Cardiac muscle cell (in vitro differentiated cells and primary cell): Measurements from ENCODE around the gene RBM20. TPM values are rescaled to one million over a fixed set of nuclear protein-coding genes. Genes with fewer than 3 reads are reported as not detected.

Experiments
- DNase-seq, 2 donors: peaks; one replicate each; pipeline versions ENCODE4 v3.0.0 to v3.0.0-alpha.2; 2010 to 2017; ENCODE audit warnings: low read depth in 1 of 2, low spot score in 1 of 2
- H3K27ac ChIP-seq: fragments of 200-600 bp; sonication (generic); 2 replicates; pipeline ENCODE4 v1.5.1; 2016
- H3K27me3 ChIP-seq: fragments of 200-600 bp; sonication (generic); 2 replicates; pipeline ENCODE4 v1.6.0; 2016; ENCODE audit warnings: control low read depth
- H3K36me3 ChIP-seq: fragments of 200-600 bp; sonication (generic); 2 replicates; pipeline ENCODE4 v1.5.1; 2016; ENCODE audit warnings: control low read depth
- H3K4me1 ChIP-seq: fragments of 200-600 bp; sonication (generic); 2 replicates; pipeline ENCODE4 v1.8.1; 2017; ENCODE audit warnings: low read depth, mild to moderate bottlenecking, mixed run types
- H3K4me3 ChIP-seq: fragments of 200-600 bp; sonication (generic); 2 replicates; pipeline ENCODE4 v1.5.1; 2016; ENCODE audit warnings: mild to moderate bottlenecking
- H3K9me3 ChIP-seq: fragments of 200-600 bp; sonication (generic); 2 replicates; pipeline ENCODE4 v1.5.1; 2017; ENCODE audit warnings: low read depth, mild to moderate bottlenecking, control low read depth
- CTCF ChIP-seq: IDR thresholded peaks from 2 replicates; pipeline ENCODE4 v1.5.1; 2012; ENCODE audit warnings: low read depth, mild to moderate bottlenecking, low read length
- polyA plus RNA-seq: library from polyadenylated mRNA; unstranded; fragments of >200 nt; fragmentation: Nextera tagmentation; extraction: Ambion mirVana; gene quantifications from 2 replicates; pipeline ENCODE4 v1.2.1, GENCODE V29; 2016
- total RNA-seq: library from RNA; depleted of rRNA; stranded (reverse); fragments of >200 nt; gene quantifications from 2 replicates; pipeline ENCODE4 v1.2.3, GENCODE V29; 2016

RBM20 gene
- total and polyA plus RNA-seq, 2 experiments from 2014 or later: 19.2 to 28.5 TPM

GRCh38 chr10:110775020-110775375 lies 130.9 kb downstream of the RBM20 start:
- no peak for DNase-seq
- TF ChIP-seq CTCF: no peak
- Histone ChIP-seq H3K36me3 (no peaks in the 10 kb centered on the region), H3K9me3 (no peaks in the 10 kb centered on the region), H3K4me3 (no peak overlapping the region), H3K27me3 (no peaks in the 10 kb centered on the region), H3K27ac (peak overlapping the region; percentile 14), H3K4me1 (peaks cover 21% of the 10 kb centered on the region)

- Histone ChIP-seq H3K27ac (no peak overlapping the region), H3K9me3 (no peaks in the 10 kb centered on the region), H3K4me3 (no peak overlapping the region), H3K4me1 (peaks cover 21% of the 10 kb centered on the region), H3K36me3 (no peaks in the 10 kb centered on the region), H3K27me3 (no peaks in the 10 kb centered on the region)
- no peak for DNase-seq
- TF ChIP-seq CTCF: no peak
Measured at GRCh38 chr10:110775406-110775805, 131.3 kb downstream of the RBM20 start.

GRCh38 chr10:110777017-110777416 lies 132.9 kb downstream of the RBM20 start:
- Histone ChIP-seq H3K36me3 (no peaks in the 10 kb centered on the region), H3K4me1 (peaks cover 21% of the 10 kb centered on the region), H3K4me3 (no peak overlapping the region), H3K27ac (no peak overlapping the region), H3K27me3 (no peaks in the 10 kb centered on the region), H3K9me3 (no peaks in the 10 kb centered on the region)
- DNase-seq: no peak
- TF ChIP-seq CTCF: no peak

GRCh38 chr10:110777661-110778060 lies 133.5 kb downstream of the RBM20 start:
- Histone ChIP-seq H3K4me1 (peaks cover 21% of the 10 kb centered on the region), H3K27ac (no peak overlapping the region), H3K9me3 (no peaks in the 10 kb centered on the region), H3K36me3 (no peaks in the 10 kb centered on the region), H3K27me3 (no peaks in the 10 kb centered on the region), H3K4me3 (no peak overlapping the region)
- TF ChIP-seq CTCF: no peak
- no peak for DNase-seq

- Histone ChIP-seq H3K27me3 (no peaks in the 10 kb centered on the region), H3K4me1 (peaks cover 21% of the 10 kb centered on the region), H3K9me3 (no peaks in the 10 kb centered on the region), H3K27ac (no peak overlapping the region), H3K36me3 (no peaks in the 10 kb centered on the region), H3K4me3 (no peak overlapping the region)
- TF ChIP-seq CTCF: no peak
- DNase-seq: no peak
Measured at GRCh38 chr10:110778211-110778610, 134.1 kb downstream of the RBM20 start.

GRCh38 chr10:110779489-110779888 lies 135.4 kb downstream of the RBM20 start:
- Histone ChIP-seq H3K27me3 (no peaks in the 10 kb centered on the region), H3K36me3 (no peaks in the 10 kb centered on the region), H3K9me3 (no peaks in the 10 kb centered on the region), H3K4me1 (peaks cover 15% of the 10 kb centered on the region), H3K27ac (no peak overlapping the region), H3K4me3 (no peak overlapping the region)
- DNase-seq: no peak
- no peak for TF ChIP-seq CTCF
